Measurements from ENCODE around the gene DUS1L.

DNA sequence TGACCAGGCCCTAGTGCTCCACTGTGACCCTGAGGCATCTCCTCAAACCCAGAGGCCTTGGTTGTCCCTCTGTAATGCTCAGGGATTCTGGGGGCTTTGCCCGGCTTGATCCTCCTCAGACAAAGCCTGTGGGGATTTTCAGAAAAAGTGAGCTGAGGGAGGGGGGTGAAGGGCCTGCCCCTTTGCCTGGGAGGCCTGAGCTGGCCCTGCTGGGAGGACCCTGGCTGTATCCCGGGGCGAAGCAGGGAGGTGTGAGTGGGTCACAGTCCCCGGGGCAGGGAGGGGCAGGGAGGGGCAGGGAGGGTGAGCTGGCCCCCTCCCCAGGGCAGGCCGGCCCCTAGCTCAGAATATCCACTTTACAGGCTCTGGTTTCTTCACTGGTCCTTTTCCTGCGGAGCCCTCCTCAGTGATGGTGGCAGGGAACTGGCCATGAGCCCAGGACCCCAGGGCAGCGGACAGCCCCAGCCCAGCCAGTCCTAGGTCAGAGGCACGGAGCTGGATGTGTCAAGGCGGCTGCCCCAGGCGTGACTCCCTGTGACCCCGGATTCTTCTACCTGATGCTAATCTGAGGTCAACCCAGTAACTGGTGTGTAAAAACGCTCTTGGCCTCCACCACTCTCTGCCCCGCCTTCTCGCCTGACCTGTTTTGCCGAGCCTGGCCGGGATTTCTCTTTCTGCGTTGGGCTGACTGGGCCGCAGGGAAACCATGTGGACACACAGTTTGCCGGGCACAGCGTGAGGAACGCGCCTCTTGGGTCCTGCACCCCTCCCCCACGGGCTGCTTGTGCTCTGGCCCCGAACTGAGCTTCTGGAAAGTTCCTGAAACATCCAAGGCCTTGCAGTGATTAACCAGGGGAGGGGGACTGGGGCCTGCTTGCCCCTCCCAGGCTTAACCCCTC lies 38.2 kb upstream of the DUS1L start:
- TF ChIP-seq, protein P1, sequence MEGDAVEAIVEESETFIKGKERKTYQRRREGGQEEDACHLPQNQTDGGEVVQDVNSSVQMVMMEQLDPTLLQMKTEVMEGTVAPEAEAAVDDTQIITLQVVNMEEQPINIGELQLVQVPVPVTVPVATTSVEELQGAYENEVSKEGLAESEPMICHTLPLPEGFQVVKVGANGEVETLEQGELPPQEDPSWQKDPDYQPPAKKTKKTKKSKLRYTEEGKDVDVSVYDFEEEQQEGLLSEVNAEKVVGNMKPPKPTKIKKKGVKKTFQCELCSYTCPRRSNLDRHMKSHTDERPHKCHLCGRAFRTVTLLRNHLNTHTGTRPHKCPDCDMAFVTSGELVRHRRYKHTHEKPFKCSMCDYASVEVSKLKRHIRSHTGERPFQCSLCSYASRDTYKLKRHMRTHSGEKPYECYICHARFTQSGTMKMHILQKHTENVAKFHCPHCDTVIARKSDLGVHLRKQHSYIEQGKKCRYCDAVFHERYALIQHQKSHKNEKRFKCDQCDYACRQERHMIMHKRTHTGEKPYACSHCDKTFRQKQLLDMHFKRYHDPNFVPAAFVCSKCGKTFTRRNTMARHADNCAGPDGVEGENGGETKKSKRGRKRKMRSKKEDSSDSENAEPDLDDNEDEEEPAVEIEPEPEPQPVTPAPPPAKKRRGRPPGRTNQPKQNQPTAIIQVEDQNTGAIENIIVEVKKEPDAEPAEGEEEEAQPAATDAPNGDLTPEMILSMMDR (IDR thresholded peaks at IDR 0.05), result no peak
- TF ChIP-seq POLR2A (IDR thresholded peaks at IDR 0.05), result peak; percentile 39
